Measurements from ENCODE around the gene STARD7. TPM values are rescaled to one million over a fixed set of nuclear protein-coding genes. Genes with fewer than 3 reads are reported as not detected.

Gene STARD7
- total and polyA plus RNA-seq, 2 of the 13 experiments (the other 11 are each of a cell fraction or from before 2014, with no cell fraction given), result 88.2 to 300 TPM

DNA sequence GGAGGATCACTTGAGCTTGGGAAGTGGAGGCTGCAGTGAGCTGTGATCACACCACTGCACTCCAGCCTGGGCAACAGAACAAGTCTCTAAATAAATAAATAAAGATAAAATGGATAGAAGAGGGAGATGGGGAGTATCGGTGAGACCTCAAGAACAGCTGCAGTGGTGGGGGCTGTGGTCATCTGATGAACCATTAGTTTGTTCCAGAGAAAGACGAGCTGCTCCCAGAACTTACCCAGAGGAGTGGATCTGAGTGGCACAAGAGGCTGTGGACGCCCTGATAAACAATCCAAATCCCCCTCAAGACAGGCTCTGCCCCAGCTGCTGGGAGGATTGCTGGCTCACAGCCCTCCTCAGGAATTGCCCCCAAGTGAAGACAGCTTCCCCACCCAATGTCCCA is 30.5 kb upstream of the STARD7 start (continued):
- TF ChIP-seq, protein P1, sequence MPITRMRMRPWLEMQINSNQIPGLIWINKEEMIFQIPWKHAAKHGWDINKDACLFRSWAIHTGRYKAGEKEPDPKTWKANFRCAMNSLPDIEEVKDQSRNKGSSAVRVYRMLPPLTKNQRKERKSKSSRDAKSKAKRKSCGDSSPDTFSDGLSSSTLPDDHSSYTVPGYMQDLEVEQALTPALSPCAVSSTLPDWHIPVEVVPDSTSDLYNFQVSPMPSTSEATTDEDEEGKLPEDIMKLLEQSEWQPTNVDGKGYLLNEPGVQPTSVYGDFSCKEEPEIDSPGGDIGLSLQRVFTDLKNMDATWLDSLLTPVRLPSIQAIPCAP (CRISPR knock-in tag; IDR thresholded peaks at IDR 0.05; ENCODE audit: low read depth), result no peak
- TF ChIP-seq SNAI1 (CRISPR knock-in tag; IDR thresholded peaks at IDR 0.05; ENCODE audit: borderline replicate concordance), result no peak
- TF ChIP-seq, protein P2, sequence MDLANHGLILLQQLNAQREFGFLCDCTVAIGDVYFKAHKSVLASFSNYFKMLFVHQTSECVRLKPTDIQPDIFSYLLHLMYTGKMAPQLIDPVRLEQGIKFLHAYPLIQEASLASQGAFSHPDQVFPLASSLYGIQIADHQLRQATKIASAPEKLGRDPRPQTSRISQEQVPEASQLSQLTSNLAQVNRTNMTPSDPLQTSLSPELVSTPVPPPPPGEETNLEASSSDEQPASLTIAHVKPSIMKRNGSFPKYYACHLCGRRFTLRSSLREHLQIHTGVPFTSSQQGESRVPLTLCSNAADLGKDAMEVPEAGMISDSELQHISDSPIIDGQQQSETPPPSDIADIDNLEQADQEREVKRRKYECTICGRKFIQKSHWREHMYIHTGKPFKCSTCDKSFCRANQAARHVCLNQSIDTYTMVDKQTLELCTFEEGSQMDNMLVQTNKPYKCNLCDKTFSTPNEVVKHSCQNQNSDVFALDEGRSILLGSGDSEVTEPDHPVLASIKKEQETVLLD (CRISPR knock-in tag; IDR thresholded peaks at IDR 0.05; ENCODE audit: low read depth), result no peak
- no peak for TF ChIP-seq BRD4 (CRISPR knock-in tag; IDR thresholded peaks at IDR 0.05)
- no peak for TF ChIP-seq ELF4 (CRISPR knock-in tag; IDR thresholded peaks at IDR 0.05; ENCODE audit: borderline replicate concordance)
- no peak for TF ChIP-seq ZNF709 (CRISPR knock-in tag; IDR thresholded peaks at IDR 0.05)
- TF ChIP-seq ZNF530 (CRISPR knock-in tag; IDR thresholded peaks at IDR 0.05; ENCODE audit: low read depth), result no peak
- no peak for TF ChIP-seq GABPB1 (CRISPR knock-in tag; IDR thresholded peaks at IDR 0.05)
- no peak for TF ChIP-seq MXD4 (CRISPR knock-in tag; IDR thresholded peaks at IDR 0.05)
- TF ChIP-seq SP5 (CRISPR knock-in tag; IDR thresholded peaks at IDR 0.05; ENCODE audit: borderline replicate concordance, low read depth), result no peak

DNA sequence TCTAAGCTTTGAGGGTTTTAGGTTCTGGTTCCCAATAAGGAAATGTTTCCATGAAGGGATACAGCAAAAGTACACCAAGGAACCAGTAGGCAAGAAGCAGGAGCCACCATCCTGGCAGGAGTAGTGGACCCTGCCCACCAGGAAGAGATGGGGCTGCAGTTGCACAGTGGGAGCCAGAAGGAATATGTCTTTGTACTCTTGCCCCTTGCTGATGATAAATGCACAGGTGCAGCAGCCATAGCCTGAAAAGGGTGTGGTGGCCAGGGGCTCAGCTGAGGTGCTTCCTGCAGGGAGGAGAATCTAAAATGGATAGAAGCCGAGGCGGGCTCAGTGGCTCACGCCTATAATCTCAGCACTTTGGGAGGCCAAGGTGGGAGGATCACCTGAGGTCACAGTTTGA is 29.6 kb upstream of the STARD7 start:
- H3K4me3 ChIP-seq (replicated peaks in 1 of 3; ENCODE audit: insufficient read depth in 1 of 3, low read depth in 2 of 3, low read length in 3 of 3), result no peak overlapping the region
- DNase-seq (ENCODE audit: low spot score), result no peak
- peaks cover 2 to 17% of the 10 kb centered on the region in 2 experiments; a peak in 3 of 5 replicates for H3K36me3 ChIP-seq (replicated peaks in 1 of 2; ENCODE audit: control insufficient read depth in 1 of 2, insufficient read depth in 2 of 2, low read length in 2 of 2)
- H3K27ac ChIP-seq (ENCODE audit: extremely low read length, insufficient read depth, low read length), result no peak overlapping the region
- H4K20me1 ChIP-seq (ENCODE audit: insufficient read depth, low read length), result no peaks in the 10 kb centered on the region
- no peaks in the 10 kb centered on the region for H3K79me2 ChIP-seq (ENCODE audit: insufficient read depth, low read length)
- no peaks in the 10 kb centered on the region for H3K9me3 ChIP-seq (ENCODE audit: low read length)
- 100% methylated on average over 3 of the region's 3 CpGs for WGBS (ENCODE audit: low lambda C conversion rate)
- H3K4me2 ChIP-seq (ENCODE audit: low read depth, low read length), result no peak overlapping the region
- H3K9ac ChIP-seq (ENCODE audit: insufficient read depth, low read depth, low read length), result no peak overlapping the region
- H3K4me1 ChIP-seq (ENCODE audit: insufficient read depth, low read length), result peaks cover 16% of the 10 kb centered on the region; the same call in 1 of the 2 replicates
- ChIA-PET CTCF (ENCODE audit: low intra/inter-chr PET ratio, low total read pairs) (no interaction called here), POLR2A (interaction anchor here (0.9 to 1.8 kb wide), 2 partner anchors 22 to 30 kb away, joined by 3 to 8 read pairs; partner anchors contain the start of gene STARD7)
- BruUV-seq (replicated peaks), result no TSS peak
- intact Hi-C loops (cut with micrococcal nuclease; ENCODE audit: unreplicated experiment), result no loop called here
- no peaks in the 10 kb centered on the region for H3K27me3 ChIP-seq (ENCODE audit: control insufficient read depth in 1 of 2, insufficient read depth in 2 of 2, low read length in 2 of 2)
- no peak for ATAC-seq
- FAIRE-seq, result no peak
- H2AFZ ChIP-seq (ENCODE audit: low read length), result no peak overlapping the region
- in situ Hi-C loops (cut with HindIII; ENCODE audit: extremely low pct_ligation_motif_present, low pct_unique_long_range_greater_than_20kb), result no loop called here
- no peak for TF ChIP-seq ZNF629 (CRISPR knock-in tag; conservative IDR thresholded peaks at IDR 0.05)
- TF ChIP-seq FIP1L1 (IDR thresholded peaks at IDR 0.05; ENCODE audit: borderline replicate concordance, insufficient read depth, low read depth, low read length), result no peak
- TF ChIP-seq, protein P3, sequence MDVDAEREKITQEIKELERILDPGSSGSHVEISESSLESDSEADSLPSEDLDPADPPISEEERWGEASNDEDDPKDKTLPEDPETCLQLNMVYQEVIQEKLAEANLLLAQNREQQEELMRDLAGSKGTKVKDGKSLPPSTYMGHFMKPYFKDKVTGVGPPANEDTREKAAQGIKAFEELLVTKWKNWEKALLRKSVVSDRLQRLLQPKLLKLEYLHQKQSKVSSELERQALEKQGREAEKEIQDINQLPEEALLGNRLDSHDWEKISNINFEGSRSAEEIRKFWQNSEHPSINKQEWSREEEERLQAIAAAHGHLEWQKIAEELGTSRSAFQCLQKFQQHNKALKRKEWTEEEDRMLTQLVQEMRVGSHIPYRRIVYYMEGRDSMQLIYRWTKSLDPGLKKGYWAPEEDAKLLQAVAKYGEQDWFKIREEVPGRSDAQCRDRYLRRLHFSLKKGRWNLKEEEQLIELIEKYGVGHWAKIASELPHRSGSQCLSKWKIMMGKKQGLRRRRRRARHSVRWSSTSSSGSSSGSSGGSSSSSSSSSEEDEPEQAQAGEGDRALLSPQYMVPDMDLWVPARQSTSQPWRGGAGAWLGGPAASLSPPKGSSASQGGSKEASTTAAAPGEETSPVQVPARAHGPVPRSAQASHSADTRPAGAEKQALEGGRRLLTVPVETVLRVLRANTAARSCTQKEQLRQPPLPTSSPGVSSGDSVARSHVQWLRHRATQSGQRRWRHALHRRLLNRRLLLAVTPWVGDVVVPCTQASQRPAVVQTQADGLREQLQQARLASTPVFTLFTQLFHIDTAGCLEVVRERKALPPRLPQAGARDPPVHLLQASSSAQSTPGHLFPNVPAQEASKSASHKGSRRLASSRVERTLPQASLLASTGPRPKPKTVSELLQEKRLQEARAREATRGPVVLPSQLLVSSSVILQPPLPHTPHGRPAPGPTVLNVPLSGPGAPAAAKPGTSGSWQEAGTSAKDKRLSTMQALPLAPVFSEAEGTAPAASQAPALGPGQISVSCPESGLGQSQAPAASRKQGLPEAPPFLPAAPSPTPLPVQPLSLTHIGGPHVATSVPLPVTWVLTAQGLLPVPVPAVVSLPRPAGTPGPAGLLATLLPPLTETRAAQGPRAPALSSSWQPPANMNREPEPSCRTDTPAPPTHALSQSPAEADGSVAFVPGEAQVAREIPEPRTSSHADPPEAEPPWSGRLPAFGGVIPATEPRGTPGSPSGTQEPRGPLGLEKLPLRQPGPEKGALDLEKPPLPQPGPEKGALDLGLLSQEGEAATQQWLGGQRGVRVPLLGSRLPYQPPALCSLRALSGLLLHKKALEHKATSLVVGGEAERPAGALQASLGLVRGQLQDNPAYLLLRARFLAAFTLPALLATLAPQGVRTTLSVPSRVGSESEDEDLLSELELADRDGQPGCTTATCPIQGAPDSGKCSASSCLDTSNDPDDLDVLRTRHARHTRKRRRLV (CRISPR knock-in tag; IDR thresholded peaks at IDR 0.05), result no peak
- no peak for TF ChIP-seq MXD4 (CRISPR knock-in tag; IDR thresholded peaks at IDR 0.05)
- TF ChIP-seq RARA (CRISPR knock-in tag; IDR thresholded peaks at IDR 0.05), result no peak
- TF ChIP-seq, protein P4, sequence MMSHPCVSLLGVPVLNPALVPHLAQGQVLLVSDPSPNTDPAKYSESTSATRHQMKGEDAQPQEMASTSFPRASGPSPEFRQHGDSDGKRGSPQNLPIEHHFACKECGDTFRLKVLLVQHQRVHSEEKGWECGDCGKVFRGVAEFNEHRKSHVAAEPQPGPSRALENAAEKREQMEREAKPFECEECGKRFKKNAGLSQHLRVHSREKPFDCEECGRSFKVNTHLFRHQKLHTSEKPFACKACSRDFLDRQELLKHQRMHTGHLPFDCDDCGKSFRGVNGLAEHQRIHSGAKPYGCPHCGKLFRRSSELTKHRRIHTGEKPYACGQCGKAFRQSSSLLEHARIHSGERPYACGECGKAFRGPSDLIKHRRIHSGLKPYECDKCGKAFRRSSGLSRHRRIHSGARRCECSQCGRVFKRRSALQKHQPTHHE (CRISPR knock-in tag; IDR thresholded peaks at IDR 0.05; ENCODE audit: borderline replicate concordance), result no peak
- no peak for TF ChIP-seq GTF2F1 (IDR thresholded peaks at IDR 0.05; ENCODE audit: low read length)
